ENCODE measurements around the gene GCNA. TPM values are rescaled to one million over a fixed set of nuclear protein-coding genes. Genes with fewer than 3 reads are reported as not detected.

The GCNA gene
- 1.3 TPM for total RNA-seq
- long read RNA-seq, partial matches to known transcripts: 1 of 2 reads
- long read RNA-seq, other reads (novel, unspliced or antisense): 1 of 2 reads

- no peak for DNase-seq (ENCODE audit: low spot score)
Measured at GRCh38 chrX:71578253-71579135, at the start of gene GCNA. Gene GCNA, plus strand, starts transcription at chrX:71578437. Its CDS starts 2,385 bp downstream, at chrX:71580822.

DNA sequence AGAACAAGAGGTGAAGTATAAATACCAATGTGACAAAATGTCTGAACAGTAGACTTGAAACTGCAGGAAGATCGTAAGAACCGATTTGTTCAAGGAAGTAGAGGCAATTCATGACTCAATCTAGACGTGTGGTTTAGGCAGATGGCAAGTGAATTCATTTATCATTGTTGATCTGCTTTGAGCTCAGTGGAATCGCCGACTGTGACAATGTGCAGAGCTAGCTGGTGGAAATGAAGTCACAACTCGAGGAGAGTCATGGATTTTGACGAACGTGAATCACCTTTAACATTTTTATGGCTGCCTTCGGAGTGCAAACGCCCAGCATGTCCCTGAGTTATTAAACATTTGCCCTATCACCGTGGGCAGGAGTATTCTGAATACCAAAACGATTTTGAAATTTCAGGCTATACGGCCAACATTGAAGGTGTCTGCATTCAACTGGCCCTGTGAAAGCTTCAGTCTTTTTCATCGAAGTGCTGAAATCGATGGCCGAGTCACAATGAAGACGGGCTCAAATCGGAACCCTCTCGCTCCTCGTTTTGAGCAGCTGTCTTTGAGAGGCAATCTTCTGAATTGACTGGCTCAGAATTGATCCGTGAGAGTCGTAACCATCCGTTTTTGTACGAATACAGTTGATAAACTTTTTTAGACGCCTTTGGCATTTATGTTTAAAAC is 46.0 kb upstream of the GCNA start:
- DNase-seq (ENCODE audit: low spot score): no peak

DNA sequence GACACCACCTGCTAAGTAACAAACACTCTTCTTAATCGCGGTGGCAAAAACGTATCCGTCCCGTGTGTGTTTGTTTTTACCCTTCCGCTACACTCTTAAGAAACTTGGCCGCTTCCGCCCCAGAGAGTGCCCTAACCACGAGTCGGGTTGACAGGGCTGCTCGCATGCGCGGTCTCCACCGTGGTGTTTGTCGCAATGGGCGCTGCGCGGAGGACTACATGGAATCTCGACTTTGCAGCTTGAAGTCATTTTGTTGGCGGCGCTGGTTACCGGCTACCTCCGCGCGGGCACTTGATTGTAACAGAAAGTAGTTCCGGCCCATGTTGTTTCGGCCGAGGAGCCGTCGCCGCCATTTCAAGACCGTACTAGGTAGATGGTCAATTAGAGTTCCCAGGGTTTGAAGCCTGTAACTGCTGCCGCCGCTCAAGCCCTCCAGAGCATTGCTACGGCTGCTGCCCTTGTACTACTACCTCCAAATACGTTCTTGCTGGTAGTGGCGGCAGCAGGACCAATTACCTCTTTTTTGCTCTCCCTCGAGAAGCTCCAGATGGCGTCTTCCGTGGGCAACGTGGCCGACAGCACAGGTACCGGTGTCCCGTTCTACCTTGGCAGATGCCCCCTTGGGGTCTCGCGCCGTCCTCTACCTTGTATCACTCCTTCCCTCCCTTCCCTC is 45.3 kb upstream of the GCNA start, which contains the start of gene OGT:
TSS of gene OGT (plus strand) at position 352 of the 673 bp plus-strand sequence. CDS start at position 548, 196 bp downstream.
- DNase-seq (ENCODE audit: low spot score): peak; percentile 96

GRCh38 chrX:71533516-71533850 is 44.8 kb upstream of the GCNA start:
- no peak for DNase-seq (ENCODE audit: low spot score)

- no peak for DNase-seq (ENCODE audit: low spot score)
Measured at GRCh38 chrX:71533851-71534561, 44.2 kb upstream of the GCNA start.

DNA sequence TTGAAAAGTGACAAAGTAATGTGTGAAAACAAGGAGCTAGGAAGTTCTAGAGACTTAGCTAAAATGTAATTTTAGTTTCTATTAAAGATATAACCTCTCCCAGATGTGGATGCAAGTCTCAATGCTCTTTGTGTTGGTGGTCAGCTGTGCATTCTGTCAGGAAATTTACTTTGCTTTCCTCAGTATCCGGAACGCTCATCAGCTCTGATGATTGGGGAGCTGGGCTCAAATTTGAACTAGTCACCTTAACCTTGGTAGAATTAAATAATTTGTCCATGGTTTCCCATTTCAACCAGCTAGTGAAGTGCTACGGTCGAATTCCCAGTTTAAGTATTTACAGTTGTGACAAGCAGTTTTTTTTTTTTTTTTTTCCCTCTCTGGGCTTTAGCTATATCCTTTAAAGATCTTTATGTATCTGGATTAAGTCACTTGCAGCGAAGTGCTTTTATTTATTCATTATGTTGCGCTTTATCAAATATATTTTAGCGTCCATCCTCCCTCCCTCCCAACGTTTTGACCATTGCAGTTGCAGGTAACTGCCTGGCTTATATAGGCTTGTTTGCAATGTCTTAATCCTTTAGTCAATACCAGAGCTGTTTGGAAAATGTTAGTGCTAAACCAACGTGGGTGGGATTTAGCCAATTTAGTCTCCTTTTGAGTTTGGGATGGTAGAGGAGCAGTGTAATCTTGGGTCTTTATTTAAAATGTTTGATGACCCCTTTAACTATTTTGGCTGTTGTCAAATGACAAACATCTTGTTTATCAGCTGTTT is 43.3 kb upstream of the GCNA start:
- no peak for DNase-seq (ENCODE audit: low spot score)

- DNase-seq (ENCODE audit: low spot score): no peak
Measured at GRCh38 chrX:71536285-71536684, 42.0 kb upstream of the GCNA start.

GRCh38 chrX:71537743-71538142 is 40.5 kb upstream of the GCNA start:
- no peak for DNase-seq (ENCODE audit: low spot score)

DNA sequence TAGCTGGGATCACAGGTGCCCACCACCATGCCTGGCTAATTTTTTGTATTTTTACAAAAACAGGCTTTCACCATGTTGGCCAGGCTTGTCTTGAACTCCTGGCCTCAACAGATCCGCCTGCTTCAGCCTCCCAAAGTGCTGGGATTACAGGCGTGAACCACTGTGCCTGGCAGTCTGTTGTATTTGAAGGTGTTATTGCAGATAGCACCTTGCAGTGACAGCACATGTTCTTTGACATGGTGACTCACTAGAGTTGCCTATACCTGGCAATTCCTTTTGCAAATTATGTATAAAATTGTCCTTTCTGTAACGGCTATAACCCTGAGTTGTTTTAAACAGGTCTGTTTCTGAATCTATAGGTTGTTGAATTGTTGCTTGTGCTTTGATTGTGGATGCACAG is 37.4 kb upstream of the GCNA start:
- DNase-seq (ENCODE audit: low spot score): no peak

DNA sequence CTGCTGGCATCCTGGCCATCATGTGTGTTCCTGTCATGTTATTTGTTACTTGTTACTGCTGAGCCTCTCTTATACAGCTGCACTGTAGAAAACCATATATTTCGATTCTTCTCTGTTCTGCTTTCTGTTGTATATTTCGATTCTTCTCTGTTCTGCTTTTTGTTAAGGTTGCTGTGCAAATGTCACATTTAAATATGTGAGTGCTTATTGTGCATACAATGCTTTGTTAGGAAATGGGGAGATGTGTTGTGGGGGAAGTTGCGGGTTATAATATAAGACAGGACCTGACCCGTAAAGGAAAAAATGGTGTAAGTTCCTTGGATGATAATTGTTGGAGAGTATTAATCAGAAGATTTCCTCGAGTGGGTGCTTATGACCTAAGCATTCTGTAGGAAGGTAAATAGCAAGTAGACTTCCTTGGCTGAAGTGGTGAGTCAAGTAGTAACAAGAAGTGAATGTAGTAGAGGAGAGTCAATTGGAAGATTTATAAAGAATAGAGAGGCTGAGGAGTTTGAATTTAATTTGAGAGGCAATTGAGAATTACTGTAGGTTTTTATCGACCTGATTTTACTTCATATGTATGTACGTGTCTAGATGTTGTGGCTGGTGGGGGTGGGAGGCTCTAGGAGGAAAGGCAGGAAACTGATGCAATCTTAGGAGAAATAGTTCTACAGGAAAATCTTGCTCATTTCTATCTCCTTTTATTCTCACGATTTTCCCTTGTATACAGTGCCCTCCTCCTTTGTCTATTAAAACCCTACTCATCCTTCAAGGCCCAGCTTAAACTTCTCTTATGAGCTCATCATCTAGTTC is 36.8 kb upstream of the GCNA start:
- no peak for DNase-seq (ENCODE audit: low spot score)

DNA sequence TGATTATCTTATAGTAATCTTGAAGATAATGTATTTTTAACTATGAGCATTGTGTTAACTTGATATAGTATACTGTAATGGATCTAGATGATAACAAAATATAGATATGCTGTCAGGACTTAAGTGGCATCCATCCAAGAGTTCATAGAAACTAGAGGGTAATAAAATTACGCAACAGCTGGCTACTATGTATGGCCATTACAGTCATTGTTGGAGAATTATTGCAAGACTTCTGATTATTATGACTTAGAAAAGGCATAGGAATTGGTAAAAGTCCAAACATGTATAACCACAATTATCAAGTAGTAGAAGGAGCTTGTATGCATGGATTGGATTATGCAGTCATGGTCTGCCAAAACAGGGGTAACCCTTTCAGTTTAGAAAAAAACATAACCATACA is 35.8 kb upstream of the GCNA start:
- DNase-seq (ENCODE audit: low spot score): no peak

GRCh38 chrX:71542825-71543224 is 35.4 kb upstream of the GCNA start:
- no peak for DNase-seq (ENCODE audit: low spot score)

DNA sequence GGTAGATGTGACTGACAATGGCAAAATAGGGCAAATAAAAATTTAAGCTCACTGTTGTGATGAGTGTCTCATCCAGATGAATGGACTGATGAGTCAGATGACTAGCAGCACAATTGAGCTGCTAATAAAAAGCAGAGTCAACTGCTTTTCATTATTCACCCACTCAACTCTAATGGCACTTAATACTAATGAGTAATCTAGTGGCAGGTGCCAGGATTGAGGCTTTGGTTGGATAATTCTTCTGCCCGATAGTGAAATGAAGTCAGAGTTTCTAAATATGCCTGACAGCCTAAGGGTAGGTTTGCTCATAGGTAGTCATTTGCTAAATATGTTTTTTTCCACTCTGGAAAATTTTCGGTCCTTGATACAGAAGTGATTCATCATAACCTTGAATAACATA is 34.9 kb upstream of the GCNA start:
- DNase-seq (ENCODE audit: low spot score): no peak

GRCh38 chrX:71545364-71545763 is 32.9 kb upstream of the GCNA start:
- no peak for DNase-seq (ENCODE audit: low spot score)

DNA sequence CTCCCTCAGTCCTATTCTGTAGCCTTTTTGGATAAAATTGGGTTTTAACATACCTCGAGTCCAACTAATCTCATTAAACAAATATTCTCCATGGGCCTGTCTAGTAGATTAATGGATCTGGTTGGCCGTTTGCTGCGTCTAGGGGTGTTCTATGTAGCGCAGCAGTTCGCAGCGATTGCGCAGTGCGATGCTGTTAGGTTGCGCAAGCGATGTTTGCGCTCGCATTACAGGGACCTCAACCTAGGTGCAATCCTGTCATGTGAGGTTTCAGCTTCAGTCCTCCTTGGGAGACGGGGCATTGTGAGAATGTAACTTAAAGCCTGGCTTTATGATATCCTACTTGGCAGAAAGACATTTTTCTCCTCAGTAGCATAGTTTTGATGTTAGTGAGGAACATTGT is 31.4 kb upstream of the GCNA start:
- no peak for DNase-seq (ENCODE audit: low spot score)

DNA sequence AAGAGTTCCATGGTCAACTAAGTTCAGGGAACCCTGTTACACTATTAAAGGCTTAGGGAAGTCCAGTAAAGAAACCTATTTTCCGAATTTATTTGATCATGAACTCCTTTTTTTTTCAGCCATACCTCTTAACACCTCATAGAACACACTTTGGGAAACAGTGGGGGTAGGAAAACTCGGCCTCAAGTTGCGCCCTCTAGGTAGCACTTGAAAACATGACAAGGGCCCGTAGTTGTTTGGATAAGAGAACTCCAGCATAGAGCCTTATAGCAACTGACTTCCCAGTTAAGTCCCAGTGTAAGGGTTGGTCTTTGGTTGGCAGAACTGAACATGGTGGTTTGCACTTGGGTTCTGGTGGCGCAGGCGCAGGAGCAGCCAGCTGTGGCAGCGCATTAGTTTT is 30.9 kb upstream of the GCNA start:
- DNase-seq (ENCODE audit: low spot score): no peak

GRCh38 chrX:71549986-71550385 is 28.3 kb upstream of the GCNA start:
- no peak for DNase-seq (ENCODE audit: low spot score)

GRCh38 chrX:71550578-71550977 is 27.7 kb upstream of the GCNA start:
- DNase-seq (ENCODE audit: low spot score): no peak

DNA sequence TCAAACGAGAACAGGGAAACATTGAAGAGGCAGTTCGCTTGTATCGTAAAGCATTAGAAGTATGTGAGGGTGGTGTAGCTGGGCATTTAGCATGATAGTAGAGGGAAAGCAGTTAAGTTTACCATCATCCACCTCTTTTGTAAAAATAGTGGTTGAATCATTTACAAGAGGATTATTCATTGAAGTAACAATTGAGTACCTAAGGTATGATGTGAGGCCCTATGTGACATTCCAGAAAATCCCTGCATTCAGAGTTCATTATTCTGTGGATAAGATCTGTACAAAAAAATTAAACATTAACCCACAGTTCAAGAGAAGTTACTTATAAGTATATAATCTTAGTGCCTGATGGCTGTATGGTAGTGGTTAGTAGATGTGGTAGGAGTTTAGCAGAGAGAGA is 22.2 kb upstream of the GCNA start:
- no peak for DNase-seq (ENCODE audit: low spot score)

DNA sequence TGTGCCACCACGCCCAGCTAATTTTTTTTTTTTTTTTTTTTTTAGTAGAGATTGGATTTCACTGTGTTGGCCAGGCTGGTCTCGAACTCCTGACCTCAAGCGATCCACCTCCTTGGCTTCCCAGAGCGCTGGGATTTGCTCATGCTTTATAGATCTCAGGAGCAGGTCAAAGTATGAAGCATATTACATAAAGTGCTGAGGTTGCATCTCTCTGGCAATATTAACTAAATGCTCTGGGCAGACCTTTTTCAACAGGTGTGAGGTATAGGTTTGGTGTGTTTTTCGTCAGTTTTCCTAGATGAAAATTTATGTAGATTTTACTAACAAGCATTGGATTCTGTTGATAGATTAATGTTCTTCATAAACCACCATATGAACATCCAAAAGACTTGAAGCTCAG is 19.3 kb upstream of the GCNA start:
- DNase-seq (ENCODE audit: low spot score): no peak
